Loucy (cell line): ENCODE measurements around the gene EPX.

Experiments
- CTCF ChIP-seq: fragments of 200-600 bp; sonication (generic); conservative IDR thresholded peaks from 2 replicates; pipeline ENCODE4 v1.5.1; 2014; ENCODE audit warnings: mild to moderate bottlenecking, antibody characterized with exemption, low read length
- EZH2phosphoT487 ChIP-seq: fragments of 200-600 bp; IDR thresholded peaks from 2 replicates; pipeline ENCODE4 v1.6.1; 2018; ENCODE audit warnings: antibody characterized with exemption, mild to moderate bottlenecking, moderate library complexity, borderline replicate concordance

DNA sequence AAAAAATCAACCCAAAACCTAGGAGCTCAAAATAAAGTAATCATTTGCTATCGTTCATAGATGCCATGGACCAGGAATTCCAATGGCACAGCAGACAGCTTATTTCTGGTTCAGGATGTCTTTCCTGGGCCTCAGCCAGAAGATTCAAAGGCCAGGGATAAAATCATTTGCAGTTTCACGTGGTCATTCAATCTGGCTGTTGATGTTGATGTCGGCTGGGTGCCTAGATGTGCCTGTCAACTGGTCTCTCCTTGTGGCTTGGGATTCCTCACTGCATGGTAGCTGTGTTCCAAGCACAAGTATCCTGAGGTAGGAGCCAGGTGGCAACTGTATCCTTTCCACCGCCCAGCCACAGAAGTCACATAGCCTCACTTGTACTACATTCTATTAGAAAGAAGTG is 10.7 kb upstream of the EPX start:
- TF ChIP-seq CTCF (no peak), EZH2phosphoT487 (no peak)
